HG02870 (cell line): ENCODE measurements around the gene ATP2A1.
A peak's percentile ranks its signal among the peaks of the same experiment; 100 is the strongest.
"Not testable (repeated sequence)": the region's sequence is repeated elsewhere in the genome, so short reads cannot be mapped to it uniquely, and the experiment has no call there.

Experiments used
- ATAC-seq: cut with Tn5 transposase; IDR thresholded peaks from one replicate; pipeline ENCODE4 v1.9.1; 2021; ENCODE audit warnings: mild to moderate bottlenecking, moderate library complexity; ENCODE audit not compliant: unreplicated experiment

ATP2A1 gene

DNA sequence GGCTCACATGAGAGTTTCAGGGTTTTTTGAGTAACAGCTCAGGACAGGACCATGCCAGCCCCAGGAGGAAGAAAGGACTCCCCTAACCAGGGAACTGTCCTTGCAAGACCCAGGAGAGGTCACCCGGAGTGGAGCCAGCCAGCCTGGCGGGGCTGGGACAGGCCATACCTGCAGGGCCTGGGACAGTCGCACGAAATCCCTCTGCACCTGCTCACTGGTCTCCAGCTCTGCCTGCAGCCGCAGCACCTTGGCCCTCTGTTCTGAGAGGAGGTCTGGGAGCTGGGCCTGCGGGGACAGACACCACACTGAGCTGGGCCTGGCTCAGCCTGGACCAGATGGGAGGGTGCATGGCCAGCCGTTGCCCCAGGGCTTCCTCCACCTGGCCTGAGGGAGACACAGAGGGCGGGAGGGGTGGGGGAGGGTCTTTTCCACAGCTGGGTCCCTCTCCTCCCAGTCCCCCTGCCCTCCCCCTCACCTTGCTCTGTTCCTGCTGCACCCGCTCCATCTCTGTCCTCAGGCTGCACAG is 27.0 kb downstream of the ATP2A1 start:
- ATAC-seq = no peak

DNA sequence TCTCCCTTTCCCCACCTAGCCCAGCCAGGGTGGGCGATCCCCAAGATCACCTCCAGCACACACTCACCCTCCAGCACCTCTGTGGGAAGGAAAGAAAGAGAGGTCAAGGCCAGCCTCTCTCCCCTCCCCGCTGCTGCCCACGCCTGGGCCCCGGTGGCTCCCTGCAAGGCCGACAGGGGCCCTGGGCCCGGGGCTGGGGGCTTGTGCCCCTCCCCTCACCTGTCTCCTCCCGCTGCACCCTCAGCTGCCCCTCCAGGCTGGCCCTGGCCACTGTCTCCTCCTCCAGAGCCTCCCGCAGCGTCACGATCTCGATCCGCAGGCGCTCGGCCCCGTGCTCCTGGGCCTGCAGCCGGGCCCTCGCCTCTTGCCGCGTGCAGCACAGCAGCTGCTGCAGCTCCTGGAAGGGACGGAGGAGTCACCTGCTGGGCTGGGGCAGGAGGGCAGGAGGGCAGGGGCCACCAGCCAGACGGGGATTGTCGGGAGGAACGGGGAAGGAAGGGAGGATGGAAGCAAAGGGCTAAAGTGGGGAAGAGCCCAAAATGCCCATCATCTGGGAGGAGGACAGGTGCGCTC is 27.6 kb downstream of the ATP2A1 start:
- ATAC-seq = no peak

DNA sequence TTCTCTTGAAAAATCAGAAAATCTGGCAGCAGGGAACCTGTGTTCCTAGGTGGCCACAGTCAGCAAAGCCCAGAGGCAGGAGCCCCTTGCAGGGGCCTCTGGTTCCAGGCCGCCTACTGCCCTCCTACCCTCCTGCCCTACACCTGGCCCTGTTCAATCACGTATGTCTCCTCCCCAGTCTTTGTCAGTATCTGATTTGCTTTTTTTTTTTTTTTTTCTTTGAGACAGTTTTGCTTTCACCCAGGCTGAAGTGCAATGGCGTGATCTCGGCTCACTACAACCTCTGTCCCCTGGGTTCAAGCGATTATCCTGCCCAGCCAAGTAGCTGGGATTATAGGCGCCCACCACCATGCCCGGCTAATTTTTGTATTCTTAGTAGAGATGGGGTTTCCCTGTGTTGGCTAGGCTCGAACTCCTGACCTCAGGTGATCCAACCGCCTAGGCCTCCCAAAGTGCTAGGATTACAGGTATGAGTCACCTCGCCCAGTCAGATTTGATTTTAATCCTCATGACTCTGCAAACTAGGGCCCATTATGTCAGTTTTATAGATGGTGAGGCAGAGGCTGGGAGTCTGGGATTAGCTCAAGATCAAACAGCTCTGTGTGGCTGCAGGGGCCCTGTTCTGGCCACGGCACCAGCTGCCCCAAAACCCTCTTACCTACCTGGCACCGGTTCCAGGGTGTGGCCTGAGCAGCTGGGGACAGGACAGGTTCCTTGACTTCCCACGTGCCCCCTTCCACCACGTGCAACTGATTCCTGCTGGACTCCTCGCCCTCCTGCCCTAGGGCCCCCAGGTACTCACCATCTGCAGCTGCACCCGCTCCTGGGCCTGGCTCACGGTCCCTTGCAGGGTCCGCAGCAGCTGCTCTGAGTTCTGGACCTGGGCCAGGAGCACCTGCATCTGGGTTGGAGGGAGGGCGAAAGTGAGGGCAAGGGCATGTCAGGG is 32.1 kb downstream of the ATP2A1 start:
- ATAC-seq = no peak

DNA sequence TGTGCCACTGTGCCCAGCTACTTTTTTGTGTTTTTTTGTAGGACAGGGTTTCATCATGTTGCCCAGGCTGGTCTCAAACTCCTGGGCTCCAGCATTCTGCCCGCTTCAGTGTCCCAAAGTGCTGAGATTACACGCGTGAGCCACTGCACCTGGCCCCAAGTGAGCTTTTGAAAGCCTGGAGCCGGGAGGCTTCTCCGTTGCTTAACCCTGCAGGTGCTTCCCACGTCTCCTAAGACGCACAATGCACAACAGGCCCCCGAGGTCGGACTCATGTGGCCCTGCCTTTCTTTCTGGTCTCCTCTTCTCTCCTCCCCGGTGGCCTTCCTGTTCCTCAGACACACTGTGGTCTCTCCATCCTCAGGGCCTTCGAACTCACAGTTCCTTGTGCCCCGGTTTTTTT is 34.3 kb downstream of the ATP2A1 start:
- no peak for ATAC-seq

DNA sequence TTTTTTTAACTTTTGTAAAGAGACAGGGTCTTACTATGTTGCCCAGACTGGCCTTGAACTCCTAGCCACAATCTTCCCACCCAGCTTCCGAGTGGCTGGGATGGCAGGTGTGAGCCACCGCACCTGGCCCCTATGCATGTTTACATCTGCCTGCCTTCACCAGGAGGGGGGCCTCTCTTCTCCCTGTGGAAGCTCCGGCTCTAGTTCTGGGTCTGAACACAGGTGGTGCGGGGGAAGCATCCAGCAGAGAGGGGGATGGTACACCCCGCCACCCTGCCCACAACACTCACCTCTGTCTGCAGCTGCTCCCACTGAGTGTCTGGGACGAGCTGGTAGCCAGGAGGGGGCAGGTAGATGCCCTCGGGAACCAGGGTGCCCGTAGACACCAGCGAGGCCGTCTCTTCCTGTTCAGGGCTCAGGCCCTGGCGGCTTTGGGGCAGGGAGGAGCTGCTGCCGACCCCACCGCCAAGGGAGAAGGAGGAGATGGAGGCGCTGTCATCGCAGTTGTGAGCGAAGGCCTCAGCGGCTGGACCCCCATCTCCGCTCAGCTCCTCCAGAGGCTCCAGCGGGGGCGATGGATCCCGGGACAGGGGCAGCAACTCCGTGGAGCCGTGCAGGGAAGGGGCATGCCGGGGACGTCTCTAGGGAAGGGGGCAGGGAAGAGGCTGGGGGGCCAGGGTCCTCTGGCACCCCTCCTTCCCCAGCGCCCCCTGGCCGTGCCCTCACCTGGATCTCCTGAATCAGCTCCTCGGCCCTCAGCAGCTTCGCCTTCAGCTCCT is 35.8 kb downstream of the ATP2A1 start:
- no peak for ATAC-seq

DNA sequence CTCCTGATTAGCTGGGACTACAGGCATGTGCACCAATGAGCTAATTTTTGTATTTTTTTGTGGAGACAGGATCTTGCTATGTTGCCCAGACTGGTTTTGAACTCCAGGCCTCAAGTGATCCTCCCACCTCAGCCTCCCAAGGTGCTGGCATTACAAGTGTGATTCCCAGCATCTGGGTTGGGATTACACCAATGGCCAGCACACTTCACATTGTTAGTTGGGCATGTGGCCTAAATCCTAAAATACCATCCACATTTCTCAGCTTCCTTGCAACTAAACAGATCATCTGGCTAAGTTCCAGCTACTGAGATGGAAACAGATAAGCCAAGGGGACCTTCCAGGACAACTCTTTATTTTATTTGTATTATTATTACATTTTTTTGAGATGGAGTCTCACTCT is 36.9 kb downstream of the ATP2A1 start:
- no peak for ATAC-seq

DNA sequence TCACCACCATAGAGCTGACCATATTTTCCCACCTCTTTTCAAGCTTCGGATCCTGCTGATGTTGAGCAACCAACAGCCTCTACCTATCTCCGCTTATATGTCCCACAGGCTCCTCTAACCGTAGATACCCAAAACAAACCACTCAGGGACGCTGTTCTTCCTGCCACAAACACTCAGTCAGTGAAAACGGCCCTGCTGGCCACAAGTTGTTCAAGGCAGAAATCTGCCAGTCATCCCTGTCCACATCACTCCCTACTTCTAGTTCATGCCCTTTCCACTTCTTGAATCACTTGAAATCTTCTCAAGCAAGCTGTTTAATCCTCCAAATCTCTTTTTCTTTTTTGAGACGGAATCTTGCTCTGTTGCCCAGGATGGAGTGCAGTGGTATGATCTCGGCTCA is 38.8 kb downstream of the ATP2A1 start:
- no peak for ATAC-seq

DNA sequence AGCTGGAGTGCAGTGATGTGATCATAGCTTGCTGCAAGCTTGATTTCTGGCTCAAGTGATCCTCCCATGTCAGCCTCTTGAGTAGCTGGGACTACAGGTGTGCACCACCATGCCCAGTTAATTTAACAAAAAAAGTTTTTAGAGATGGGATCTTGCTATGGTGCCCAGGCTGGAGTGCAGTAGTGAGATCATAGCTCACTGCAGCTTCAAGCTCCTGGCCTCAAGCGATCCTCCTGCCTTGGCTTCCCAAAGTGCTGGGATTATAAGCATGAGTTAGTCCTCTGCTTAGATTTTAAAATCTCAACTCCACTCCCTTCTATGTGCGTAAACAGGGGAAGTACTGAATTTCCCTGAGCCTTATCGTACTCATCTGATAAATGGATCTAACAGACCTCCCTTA is 40.4 kb downstream of the ATP2A1 start:
- no peak for ATAC-seq

DNA sequence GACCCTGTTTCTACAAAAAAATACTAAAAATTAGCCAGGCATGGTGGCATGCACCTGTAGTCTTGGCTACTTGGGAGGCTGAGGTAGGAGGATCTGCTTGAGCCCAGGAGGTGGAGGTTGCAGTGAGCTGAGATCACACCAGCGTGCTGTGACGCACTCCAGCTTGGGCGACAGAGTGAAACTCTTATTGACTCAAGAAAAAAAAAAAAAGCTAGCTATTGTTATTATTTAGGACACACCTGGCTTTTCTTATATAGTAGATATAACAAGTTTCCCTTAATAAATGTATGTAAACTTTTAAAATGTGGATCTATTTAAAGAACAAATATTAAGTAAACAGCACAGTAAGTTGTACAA is 44.9 kb downstream of the ATP2A1 start:
- ATAC-seq = no peak

DNA sequence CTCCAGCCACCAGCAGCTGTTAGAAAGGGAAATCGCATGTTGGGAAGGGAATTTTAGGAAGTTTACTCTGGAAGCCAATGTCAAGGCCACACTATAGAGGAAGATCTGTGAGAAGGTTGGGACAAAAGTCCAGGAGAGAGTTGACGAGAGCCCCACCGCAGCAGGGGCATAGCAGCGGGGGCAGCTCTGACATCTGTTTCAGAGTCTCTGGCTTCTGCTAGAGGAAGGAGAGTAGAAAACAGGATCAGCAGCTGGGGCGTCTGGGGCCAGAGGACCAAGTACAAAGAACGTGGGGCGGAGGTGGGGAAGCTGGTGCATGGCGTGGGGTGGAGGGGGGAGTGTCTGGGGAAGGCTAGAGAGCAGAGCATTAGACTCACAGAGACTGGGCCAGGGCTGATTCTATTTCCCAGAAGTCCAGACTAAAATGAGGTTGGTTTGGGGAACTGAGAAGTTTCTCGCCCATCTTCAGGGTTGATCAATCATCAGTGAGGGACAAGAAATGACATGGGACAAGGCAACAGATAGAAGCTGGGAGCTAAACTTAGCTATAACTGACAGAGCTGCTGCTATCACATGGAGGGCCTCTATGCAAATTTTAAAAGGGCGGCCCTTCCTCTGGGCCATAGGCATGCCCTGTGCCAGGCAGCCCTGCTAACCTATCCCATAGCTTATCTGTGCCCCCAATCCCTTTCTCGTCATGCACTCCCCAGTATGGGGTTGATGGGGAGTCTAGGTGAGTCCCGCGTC is 45.5 kb downstream of the ATP2A1 start:
- peak; percentile 41 for ATAC-seq

DNA sequence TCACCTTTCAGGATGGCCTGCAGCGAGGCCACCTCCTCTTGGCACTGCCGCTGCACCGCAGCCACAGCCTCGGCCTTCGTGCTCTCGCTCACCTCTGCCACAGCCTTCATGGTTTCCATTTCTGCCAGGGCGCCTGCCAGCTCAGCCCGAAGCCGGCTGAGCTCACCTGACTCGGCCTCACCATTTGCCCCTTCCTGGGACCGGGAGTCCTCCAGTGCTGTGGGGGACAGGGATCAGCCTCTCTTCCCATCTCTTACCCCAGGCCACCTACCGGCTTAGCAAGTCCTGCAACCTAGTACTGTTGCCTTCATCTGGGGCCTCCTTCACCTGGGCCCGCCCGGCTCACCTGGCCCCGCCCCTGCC is 46.1 kb downstream of the ATP2A1 start:
- no peak for ATAC-seq

DNA sequence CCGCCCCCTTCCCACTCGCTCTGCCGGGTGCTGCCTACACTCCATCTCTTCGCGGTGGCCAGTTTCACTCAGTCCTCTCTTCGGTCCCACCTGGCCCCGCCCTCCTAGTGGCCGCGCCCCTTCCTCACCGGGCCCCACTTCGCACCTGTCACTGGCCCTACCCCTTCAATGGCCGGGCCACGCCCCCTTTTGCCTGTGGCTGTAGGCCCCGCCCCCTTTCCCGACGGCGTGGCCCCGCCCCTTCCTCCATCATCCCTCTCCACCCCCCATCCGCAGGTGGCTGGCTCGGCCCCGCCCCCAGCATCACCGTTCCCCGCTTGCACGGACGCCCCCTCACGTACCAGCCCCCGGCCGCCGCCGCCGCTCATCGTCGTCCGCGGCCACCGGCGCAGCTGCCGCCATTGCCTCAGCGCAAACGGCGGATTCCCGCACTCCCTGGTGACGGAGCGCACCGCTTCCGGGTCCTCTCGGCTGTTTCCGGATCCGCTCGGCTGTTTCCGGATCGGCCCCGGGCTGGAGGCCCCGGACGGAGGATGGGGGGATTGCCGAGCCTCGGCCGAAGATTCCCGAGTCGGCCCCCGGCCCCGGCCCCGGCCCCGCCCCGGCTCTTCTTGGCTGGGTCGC is 46.6 kb downstream of the ATP2A1 start, which contains the start of gene RABEP2:
Gene RABEP2, minus strand, starts transcription at position 477 of the 624 bp plus-strand sequence. Its CDS starts 75 bp downstream, at position 402.
- peak; percentile 57 for ATAC-seq

DNA sequence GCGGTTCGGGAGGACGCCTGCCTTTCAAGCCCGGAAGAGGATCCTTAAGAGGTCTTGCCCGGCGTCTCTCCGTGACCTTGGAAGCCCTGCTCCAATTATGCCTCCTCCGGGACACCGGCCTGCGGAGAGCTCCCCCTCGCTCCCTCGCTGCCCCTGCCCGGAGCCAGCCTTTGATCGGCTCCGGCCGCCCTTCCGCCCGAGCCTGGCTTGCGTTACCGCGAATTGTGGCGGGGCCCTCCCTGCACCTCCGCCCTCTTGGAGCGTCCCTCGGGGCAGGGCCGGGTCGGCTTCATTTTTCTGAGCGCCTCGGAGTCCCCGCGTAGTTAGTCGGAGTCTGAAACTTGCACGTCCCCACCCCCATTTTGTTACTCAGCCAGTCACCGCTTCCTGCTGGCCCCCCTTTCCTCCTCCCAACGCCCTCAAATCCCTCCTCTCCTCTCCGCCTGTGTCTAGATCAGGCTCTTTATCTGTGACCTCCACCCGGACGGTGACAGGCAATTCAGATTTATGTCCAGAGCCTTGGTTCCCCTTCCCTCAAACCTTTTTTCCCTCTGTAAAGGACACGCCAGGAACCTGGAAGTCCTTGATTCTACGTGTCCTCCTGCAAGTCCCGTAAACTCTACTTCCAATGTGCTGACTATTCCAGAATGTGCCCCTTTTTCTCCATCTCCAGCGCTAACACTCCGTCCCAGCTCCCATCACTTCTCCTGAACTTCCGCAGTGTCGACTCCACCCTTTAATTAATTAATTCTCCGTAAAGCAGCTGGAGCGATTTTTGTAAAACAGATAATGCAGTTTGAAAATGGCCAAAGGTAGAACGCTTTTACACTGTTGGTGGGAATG is 47.3 kb downstream of the ATP2A1 start:
- ATAC-seq = peak; percentile 31

DNA sequence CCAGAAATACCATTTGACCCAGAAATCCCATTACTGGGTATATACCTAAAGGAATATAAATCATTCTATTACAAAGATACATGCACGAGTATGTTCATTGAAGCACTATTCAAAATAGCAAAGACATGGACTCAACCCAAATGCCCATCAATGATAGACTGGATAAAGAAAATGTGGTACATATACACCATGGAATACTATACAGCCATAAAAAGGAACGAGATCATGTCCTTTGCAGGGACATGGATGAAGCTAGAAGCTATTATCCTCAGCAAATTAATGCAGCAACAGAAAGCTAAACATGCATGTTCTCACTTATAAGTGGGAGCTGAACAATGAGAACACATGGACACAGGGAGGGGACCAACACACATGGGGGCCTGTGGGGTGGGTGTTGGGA is 48.0 kb downstream of the ATP2A1 start:
- ATAC-seq = not testable (repeated sequence)

DNA sequence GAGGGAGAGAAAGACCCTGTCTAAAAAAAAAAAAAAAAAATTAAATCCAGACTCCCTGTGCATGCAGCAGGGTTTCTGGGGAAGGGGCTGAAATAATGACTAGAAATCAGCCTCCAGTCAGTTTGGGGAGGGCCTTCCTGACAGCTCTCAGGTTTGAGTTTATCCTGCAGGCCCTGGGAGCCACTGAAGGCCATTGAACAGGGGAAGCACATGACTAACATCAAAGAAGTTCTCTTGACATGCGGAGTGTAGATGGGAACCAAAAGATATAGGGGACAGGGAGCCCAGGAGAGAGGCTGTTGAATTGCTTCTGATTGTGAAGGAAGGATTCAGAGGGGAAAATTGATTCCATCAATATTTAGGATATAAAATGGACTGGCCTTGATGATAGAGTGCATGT is 49.5 kb downstream of the ATP2A1 start:
- no peak for ATAC-seq

DNA sequence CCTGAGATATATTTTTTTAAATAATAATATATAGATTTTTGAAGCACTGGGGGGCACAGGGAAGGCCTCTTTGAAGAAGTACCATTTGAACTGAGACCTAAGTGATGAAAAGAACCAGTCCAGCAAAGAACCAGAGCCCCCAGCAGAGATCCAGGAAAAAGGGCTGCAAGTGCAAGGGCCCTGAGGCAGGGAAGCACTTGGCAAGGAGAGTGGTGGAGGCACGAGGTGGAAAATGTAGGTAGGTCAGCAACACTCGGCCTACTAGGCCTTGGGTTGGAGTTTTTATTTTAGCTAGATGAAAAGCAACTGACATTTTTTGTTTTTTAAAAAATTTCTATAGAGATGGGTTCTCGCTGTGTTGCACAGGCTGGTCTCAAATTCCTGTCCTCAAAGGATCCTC is 51.9 kb downstream of the ATP2A1 start:
- ATAC-seq = no peak

DNA sequence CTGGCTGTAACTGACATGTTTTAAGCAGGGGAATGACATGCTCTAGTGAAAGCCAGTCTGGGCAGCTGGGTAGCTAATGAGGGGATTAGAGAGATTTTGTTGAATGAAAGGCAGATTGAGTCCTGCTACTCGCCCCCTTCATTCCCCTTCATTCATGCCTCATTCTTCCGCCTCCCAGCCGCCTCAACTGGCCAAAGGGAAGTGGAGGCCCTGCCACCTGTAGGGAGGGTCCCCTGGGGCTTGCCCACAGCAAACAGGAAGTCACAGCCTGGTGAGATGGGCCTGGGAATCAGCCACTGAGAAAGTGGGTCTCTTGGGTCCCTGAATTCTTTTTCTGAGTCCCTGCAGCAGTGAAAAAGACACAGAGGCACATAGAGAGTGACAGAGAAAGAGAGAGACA is 52.4 kb downstream of the ATP2A1 start:
- ATAC-seq = no peak

DNA sequence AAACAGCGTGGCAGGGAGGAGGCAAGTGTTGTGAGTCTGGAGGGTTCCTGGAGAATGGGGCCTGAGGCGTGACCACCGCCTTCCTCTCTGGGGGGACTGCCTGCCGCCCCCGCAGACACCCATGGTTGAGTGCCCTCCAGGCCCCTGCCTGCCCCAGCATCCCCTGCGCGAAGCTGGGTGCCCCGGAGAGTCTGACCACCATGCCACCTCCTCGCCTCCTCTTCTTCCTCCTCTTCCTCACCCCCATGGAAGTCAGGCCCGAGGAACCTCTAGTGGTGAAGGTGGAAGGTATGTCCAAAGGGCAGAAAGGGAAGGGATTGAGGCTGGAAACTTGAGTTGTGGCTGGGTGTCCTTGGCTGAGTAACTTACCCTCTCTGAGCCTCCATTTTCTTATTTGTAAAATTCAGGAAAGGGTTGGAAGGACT is 53.5 kb downstream of the ATP2A1 start, which contains the start of gene CD19:
Gene CD19, plus strand, starts transcription at position 171 of the 425 bp plus-strand sequence. Its CDS starts 30 bp downstream, at position 201.
- ATAC-seq = no peak
